ENCODE measurements around the gene DYNC2H1.

DNA sequence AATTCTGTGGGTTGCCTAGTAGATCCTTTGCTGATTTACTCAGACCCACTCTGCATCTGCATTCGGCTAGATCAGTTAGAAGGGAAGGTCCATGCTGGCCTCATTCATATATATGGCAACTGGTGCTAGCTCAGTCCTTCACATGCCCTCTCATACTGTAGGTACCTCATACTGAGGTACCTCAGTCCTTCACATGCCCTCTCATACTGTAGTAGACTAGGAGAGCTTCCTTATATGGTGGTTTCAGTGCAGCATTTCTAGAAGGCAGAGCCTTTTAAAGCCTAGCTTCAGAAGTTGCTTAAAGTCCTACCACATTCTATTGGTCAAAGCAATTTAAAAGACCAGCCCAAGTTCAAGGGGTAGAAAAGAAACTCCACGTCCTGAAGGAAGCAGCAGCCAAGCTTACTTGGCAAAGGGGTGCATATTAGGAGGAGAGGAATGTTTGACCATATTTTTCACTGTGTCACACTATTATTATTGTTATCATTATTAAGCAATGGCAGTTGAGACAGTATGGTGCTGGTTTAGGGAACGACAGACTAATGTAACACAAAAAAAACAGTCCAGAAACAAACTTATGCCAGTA lies 356.4 kb downstream of the DYNC2H1 start:
- TF ChIP-seq SP1 (CRISPR knock-in tag; conservative IDR thresholded peaks at IDR 0.05) (no peak), ZNF671 (CRISPR knock-in tag; IDR thresholded peaks at IDR 0.05) (no peak), IRF2 (CRISPR knock-in tag; IDR thresholded peaks at IDR 0.05; ENCODE audit: borderline replicate concordance, low read depth) (no peak), RELA (CRISPR knock-in tag; IDR thresholded peaks at IDR 0.05; ENCODE audit: borderline replicate concordance) (no peak)
- TF ChIP-seq, protein P1, sequence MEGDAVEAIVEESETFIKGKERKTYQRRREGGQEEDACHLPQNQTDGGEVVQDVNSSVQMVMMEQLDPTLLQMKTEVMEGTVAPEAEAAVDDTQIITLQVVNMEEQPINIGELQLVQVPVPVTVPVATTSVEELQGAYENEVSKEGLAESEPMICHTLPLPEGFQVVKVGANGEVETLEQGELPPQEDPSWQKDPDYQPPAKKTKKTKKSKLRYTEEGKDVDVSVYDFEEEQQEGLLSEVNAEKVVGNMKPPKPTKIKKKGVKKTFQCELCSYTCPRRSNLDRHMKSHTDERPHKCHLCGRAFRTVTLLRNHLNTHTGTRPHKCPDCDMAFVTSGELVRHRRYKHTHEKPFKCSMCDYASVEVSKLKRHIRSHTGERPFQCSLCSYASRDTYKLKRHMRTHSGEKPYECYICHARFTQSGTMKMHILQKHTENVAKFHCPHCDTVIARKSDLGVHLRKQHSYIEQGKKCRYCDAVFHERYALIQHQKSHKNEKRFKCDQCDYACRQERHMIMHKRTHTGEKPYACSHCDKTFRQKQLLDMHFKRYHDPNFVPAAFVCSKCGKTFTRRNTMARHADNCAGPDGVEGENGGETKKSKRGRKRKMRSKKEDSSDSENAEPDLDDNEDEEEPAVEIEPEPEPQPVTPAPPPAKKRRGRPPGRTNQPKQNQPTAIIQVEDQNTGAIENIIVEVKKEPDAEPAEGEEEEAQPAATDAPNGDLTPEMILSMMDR (IDR thresholded peaks at IDR 0.05), result no peak
- TF ChIP-seq, protein P2, sequence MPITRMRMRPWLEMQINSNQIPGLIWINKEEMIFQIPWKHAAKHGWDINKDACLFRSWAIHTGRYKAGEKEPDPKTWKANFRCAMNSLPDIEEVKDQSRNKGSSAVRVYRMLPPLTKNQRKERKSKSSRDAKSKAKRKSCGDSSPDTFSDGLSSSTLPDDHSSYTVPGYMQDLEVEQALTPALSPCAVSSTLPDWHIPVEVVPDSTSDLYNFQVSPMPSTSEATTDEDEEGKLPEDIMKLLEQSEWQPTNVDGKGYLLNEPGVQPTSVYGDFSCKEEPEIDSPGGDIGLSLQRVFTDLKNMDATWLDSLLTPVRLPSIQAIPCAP (CRISPR knock-in tag; IDR thresholded peaks at IDR 0.05), result no peak
- TF ChIP-seq, protein P3, sequence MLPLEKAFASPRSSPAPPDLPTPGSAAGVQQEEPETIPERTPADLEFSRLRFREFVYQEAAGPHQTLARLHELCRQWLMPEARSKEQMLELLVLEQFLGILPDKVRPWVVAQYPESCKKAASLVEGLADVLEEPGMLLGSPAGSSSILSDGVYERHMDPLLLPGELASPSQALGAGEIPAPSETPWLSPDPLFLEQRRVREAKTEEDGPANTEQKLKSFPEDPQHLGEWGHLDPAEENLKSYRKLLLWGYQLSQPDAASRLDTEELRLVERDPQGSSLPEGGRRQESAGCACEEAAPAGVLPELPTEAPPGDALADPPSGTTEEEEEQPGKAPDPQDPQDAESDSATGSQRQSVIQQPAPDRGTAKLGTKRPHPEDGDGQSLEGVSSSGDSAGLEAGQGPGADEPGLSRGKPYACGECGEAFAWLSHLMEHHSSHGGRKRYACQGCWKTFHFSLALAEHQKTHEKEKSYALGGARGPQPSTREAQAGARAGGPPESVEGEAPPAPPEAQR (CRISPR knock-in tag; IDR thresholded peaks at IDR 0.05), result no peak
- TF ChIP-seq, protein P4, sequence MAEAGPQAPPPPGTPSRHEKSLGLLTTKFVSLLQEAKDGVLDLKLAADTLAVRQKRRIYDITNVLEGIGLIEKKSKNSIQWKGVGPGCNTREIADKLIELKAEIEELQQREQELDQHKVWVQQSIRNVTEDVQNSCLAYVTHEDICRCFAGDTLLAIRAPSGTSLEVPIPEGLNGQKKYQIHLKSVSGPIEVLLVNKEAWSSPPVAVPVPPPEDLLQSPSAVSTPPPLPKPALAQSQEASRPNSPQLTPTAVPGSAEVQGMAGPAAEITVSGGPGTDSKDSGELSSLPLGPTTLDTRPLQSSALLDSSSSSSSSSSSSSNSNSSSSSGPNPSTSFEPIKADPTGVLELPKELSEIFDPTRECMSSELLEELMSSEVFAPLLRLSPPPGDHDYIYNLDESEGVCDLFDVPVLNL (CRISPR knock-in tag; IDR thresholded peaks at IDR 0.05; ENCODE audit: borderline replicate concordance, low read depth), result no peak

All from WTC11 (cell line).